HG02571 (cell line): Measurements from ENCODE around the gene CKM.
"Not testable (repeated sequence)": the region's sequence is repeated elsewhere in the genome, so short reads cannot be mapped to it uniquely, and the experiment has no call there.

Source experiments
- ATAC-seq: cut with Tn5 transposase; IDR thresholded peaks from one replicate; pipeline ENCODE4 v1.9.1; 2021; ENCODE audit warnings: mild to moderate bottlenecking, moderate library complexity; ENCODE audit not compliant: unreplicated experiment

The CKM gene

DNA sequence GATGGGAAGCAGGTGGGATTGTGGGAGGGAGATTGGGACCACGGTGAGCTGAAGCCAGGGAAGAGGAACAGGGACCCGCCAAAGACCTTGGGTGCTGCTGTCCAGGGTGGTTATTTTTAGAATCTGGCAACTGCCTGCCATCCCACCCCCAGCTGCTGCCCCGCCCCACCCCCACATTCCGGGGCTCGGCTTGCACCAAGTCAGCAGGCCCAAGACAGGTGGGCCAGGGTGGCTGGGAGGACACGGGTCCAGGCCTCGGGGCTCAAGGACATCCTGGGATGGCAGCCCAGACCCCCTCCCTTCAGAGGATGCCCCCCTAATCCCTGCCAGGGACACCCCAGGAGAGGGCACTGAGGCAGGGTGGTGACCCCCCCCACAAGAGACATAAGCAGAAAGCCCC, 827 bp downstream of the CKM start:
- no peak for ATAC-seq

DNA sequence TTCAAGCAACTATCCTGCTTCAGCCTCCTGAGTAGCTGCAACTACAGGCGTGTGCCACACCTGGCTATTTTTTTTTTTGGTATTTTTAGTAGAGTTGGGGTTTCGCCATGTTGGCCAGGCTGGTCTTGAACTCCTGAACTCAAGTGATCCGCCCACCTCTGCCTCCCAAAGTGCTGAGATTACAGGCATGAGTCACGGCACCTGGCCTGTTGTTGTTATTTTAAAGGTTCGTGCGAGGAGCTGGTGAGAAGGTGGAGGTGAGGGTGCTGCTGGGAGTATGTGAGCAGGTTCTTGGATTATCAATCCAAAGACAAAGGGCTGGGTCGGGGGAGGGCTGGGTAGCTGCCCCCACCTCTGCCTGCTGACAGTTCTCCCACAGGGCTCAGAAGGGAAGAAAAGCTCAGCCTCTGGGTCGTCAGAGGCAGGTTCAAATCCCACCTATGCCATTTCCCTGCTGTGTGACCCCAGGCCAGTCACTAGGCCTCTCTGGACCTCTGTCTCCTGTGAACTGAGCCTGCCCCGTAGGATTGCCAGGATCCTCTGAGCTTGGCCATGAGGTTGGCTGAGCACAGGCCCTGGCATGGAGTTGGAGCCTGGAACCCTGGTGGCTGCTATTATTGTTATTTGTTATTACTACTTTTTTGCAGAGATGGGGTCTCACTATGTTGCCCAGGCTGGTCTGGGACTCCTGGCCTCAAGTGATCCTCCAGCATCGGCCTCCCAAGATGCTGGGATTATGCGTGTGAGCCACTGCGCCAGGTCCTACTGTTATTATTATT, 1.5 kb downstream of the CKM start:
- no peak for ATAC-seq

DNA sequence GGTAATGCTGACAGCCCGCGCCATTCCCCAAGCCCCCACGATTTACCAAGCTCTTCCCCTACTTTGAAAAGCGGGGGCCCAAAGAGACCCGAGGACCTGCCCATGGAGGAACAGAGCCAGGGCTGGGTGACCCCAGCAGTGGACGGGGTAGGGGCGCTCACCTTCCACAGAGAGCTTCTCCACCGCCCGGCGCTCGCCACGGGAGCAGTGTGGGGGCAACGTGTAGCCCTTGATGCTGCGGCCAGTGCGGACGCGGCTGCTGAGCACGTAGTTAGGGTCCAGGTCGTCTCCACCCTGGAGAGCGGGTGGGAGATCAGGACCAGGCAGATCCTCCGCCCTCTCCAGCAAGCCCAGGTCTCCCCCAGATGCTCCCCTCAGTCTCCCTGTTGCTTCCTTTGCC, 7.4 kb downstream of the CKM start:
- no peak for ATAC-seq

DNA sequence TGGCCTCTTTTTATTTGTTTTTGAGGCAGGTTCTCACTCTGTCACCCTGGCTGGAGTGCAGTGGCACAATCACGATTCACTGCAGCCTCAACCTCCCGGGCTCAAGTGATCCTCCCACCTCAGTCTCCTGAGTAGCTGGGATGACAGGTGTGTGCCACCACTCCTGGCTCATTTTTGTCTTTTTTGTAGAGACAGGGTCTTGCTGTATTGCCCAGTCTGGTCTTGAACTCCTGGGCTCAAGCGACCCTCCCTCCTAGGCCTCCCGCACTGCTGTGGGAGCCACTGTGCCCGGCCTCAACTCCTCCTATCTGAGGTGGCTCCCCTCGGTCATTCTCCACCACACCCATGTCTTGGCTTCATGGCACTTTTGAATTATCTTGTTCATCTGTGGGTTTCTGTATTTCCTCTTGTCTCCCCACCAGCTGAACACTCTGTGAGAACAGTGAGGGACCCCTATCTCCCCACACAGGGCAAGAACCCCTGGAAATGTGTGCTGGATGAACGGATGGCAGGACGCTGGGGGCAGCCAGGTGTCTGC, 7.9 kb downstream of the CKM start:
- ATAC-seq: no peak

DNA sequence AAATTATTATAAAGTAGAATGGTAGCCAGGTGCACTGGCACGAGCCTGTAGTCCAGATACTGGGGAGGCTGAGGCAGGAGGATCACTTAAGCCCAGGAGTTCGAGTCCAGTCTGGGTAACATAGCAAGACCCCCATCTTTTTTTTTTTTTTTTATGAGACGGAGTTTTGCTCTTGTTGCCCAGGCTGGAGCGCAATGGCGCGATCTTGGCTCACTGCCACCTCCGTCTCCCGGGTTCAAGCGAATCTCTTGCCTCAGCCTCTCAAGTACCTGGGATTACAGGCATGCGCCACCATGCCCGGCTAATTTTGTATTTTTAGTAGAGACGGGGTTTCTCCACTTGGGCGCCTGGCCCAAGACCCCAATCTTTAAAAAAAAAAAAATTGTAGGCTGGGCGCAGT, 10.4 kb downstream of the CKM start:
- ATAC-seq: not testable (repeated sequence)

DNA sequence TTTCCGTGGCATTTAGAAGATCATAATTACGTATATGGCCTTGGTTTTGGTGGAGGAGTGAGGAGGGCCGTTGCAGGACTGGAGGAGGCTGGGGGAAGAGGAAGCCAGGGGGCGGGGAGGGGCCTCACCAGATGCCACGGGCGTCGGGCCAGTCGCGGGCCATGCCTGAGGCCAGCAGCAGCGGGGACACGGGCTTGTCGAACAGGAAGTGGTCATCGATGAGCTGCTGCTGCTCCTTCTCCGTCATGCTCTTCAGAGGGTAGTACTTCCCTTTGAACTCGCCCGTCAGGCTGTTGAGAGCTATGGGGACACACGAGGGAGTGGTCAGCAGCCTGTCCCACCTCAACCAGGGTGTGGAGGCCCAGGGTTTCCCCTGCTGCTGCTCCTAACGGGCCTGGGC, 11.1 kb downstream of the CKM start:
- no peak for ATAC-seq

DNA sequence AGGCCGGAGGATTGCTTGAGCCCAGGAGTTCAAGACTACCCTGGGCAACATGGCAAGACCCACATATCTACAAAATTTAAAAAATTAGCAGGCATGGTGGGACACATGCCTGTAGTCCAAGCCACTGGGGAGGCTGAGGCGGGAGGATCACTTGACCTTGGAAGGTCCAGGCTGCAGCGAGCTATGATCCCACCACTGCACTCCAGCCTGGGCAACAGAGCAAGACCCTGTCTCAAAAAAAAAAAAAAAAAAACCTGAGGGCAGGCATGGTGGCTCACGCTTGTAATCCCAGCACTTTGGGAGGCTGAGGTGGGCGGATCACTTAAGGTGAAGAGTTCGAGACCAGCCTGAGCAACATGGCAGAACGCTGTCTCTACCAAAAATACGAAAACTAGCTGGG, 13.4 kb downstream of the CKM start:
- ATAC-seq: not testable (repeated sequence)

DNA sequence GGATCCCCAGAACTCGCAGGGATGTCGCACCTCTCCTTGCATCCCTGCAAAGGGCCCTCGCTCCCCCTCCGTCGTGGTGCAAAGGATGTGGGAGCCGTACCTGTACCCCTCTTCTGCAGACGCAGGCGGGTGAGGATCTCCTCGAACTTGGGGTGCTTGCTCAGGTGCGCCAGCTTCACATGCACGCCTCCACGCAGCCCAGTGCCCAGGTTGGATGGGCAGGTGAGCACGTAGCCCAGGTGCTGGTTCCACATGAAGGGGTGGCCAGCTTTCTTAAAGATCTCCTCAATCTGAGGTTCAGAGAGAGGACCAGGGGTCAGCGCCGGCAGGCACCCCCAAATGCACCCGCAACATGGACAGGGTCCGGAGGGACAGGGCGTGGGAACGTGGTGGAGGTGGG, 15.3 kb downstream of the CKM start:
- no peak for ATAC-seq

DNA sequence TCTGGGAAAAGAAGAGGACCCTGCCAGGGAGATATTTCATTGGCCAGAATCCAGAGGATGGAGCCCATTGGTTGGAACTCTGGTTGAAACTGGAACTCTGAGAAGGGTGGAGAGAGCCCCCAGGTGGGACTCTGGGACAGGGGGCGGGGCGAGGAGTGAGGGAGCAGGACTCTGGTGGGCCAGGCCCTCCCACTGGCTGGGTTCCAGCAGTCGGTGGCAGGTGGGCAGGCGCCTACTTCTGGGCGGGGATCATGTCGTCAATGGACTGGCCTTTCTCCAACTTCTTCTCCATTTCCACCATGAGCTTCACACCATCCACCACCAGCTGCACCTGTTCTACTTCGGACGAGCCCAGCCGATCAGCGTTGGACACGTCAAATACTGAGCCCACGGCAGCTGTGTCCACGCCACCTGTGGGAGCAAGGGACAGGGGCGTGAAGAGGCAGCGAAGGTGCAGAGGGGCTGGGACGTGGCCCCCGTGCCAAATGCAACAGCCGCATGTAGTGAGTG, 16.1 kb downstream of the CKM start:
- no peak for ATAC-seq

DNA sequence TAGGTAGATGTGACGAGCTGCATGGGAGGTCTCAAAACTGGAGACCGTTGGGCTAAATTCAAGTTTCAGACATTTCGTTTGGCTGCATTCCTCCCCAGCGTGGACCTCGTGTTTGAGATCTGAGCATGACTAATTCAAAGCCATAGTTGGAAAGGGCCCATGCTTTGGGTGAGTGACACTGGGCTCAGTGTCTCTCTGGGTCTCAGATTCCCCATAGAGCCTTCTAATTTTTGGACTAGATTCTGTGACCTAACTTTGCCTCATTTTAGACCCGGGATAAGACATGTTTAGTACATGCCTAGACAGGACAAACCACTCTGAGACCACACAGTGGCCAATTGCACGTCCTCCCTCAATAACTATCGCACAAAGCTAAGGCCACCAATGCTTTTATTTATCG, 16.6 kb downstream of the CKM start:
- ATAC-seq: no peak

DNA sequence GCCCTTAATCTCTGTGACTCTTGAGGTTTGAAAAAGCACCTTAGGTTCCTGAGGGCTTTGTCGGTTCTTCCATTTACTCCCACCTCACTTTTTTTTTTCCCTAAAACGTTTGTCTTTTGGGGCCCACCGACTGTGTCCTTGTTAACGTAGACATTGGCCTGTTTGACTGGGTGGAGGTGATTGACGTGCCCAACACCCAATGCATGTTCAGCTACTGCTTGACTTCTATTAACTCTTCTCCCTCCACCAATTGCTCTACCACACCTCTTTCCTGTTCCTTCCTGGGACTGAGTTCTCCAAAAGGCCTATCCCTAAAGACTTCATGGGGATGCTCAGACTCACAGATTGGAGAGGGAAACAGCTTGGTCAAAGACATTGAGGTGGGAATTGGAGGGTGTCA, 17.3 kb downstream of the CKM start:
- no peak for ATAC-seq

DNA sequence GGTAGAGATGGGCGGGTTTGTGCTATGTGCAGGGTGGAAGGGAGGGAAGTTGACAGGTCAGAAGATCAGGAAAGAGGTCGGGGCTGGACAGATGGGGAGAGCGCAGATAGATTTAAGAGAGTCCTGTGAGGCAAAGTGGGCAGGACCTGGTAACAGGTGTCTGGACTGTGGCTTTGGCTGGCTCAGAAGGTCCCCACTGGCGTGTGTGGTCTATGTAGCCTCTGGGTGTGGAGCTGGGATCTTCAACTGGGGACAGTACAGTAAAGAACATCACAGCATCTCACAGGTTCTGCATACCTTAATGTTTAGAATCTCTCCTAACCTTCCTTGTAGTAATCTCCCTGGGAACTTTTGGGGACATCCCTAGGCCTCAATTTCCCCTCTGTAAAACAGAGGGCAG, 17.7 kb downstream of the CKM start:
- ATAC-seq: no peak

DNA sequence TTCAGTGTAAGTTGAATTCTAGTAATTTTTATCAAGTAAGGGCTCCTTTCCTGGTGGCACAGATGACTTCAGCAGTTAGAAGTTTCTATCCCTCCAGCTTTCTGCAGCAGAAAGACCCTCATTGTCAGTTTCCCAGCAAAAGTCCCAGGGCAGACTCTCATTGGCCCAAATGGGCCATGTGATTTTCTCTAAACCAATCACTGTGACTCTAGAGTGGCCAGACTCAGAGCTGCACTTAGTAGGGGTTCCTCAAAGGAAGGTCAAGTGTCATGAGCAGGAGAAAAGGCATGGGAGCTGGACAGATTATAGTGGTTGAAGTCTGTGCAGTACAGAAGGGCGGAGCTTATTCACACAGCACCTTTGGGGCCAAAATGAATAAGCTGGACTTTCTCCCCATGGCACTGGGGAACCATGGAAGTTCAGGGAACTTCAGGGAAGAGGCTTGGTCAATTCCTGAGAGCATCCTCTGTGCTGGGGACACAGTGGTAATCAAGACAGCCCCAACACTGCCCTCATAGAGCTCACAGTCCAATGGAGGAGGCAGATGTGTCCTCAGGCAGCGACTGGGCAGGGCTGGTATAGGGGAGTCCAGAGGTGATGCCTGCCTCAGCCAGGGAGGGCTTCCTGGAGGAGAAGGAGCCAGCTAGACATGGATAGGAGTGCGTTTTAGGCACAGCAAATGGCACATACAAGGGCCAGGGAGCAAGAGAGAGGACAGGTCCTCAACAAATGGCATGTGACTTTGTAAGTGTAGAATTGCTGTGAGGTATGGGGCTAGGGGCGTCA, 18.3 kb downstream of the CKM start:
- no peak for ATAC-seq

DNA sequence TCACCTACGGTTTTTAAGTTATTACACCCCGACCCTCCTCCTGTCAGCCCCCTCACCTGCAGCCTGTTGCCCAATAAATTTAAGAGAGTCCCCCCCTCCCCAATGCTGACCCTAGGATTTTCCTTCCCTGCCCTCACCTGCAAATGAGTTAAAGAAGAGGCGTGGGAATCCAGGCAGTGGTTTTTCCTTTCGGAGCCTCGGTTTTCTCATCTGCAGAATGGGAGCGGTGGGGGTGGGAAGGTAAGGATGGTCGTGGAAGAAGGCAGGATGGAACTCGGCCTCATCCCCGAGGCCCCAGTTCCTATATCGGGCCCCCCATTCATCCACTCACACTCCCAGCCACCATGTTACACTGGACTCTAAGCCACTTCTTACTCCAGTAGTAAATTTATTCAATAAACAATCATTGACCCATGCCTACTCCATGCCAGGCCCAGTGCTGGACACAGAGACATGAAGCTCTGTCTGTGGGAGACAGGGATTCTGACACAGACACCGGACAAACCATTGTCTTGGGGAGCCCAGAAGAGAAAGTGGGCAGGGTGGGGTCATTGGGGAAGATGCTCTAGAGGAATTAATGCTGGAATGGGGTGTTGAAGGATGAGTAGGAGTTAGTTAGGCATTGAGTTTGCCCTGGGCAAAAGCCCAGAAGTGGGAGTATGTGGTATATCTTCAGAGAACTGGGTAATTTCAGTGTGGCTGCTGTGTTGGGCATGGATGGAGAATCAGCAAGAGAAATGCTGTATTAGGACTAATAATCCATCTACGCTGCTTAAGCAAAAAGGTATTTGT, 19.2 kb downstream of the CKM start:
- ATAC-seq: no peak

DNA sequence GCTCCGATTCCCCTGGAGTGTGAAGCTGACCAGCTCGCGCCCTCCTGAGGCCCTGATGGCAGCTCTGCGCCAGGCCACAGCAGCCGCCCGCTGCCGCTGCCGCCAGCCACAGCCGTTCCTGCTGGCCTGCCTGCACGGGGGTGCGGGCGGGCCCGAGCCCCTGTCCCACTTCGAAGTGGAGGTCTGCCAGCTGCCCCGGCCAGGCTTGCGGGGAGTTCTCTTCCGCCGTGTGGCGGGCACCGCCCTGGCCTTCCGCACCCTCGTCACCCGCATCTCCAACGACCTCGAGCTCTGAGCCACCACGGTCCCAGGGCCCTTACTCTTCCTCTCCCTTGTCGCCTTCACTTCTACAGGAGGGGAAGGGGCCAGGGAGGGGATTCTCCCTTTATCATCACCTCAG, 20.3 kb downstream of the CKM start:
- ATAC-seq: no peak

DNA sequence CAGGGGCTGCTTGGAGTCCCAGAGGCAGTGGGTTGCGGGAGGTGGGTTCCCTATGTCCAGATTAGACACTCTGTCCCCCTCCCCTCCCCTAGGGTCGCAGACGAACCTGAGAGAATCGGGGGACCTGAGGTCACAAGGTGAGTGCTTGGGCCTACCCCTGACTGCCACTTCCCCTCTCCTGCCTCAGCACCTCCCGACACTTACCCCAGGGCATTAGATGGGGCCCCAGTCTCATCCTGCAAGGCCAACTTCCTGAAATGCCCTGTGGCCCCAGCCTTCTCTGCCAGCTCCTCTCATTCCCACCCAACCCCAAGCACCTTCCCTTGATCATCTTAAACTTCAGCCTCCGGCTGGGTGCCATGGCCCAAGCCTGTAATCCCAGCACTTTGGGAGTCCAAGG, 23.0 kb downstream of the CKM start:
- no peak for ATAC-seq

DNA sequence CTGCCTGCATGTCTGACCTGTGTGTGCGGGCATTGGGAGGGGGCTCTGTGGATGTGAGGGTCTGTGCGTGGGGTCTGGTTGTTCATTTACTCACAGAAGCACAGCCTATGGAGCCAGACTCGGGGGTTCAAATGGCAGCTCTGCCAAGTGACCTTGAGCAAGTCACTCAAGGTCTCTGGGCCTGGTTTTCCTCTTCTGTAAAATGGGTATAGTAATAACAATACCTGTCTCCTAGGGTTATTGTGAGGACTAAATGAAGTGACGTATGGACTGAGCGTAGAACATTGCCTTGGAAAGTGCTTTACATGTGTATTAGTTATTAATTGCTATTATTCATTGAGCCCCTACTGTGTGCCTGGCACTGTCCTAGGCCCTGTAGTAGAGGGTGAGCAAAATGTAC, 24.4 kb downstream of the CKM start:
- no peak for ATAC-seq

DNA sequence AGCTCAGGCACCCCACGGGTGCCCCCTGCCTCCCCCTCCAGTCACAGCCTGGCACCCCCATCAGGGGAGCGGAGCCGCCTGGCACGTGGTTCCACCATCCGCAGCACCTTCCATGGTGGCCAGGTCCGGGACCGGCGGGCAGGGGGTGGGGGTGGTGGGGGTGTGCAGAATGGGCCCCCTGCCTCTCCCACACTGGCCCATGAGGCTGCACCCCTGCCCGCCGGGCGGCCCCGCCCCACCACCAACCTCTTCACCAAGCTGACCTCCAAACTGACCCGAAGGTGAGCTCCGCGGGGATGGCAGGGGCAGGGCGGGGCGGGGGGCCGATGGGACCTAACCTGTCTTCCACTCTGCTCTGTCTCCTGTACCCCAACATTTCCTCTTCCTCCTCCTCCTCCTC, 25.0 kb downstream of the CKM start:
- no peak for ATAC-seq

DNA sequence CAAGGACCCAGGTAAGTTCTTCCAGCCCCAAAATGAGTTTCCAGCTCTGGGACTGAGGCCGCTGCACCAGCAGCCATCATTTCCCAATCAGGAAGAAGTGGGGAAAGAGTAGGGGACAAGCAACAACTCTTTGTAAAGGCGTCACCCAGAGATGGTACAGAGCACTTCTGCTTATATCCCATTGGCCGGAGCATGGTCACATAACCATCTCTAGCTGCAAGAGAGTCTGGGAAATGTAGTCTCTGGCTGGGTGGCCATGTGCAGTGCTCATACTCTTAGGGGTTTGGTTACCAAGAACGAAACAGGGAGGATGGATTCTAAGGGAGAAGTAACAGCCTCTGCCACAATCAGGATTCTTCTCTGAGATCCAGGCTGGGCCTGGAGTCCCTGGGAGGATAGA, 26.3 kb downstream of the CKM start:
- ATAC-seq: no peak

DNA sequence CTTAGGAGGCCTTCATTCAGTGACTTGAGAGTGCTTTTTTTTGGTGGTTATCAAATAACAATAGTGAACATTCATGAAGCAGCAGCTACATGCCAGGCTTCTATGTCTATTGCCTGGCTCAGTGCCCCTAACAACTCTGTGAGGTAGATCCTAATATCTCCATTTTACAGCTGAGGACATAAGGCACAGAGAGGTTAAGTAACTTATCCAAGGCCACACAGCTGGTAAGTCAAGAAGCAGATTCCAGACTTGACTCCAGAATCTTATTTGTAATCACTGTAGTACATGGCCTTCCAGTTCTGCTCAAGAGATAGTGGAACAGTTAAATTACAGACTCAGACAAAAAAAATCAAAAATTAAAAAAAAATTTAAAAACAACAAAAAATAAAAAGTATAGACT, 26.8 kb downstream of the CKM start:
- ATAC-seq: no peak

DNA sequence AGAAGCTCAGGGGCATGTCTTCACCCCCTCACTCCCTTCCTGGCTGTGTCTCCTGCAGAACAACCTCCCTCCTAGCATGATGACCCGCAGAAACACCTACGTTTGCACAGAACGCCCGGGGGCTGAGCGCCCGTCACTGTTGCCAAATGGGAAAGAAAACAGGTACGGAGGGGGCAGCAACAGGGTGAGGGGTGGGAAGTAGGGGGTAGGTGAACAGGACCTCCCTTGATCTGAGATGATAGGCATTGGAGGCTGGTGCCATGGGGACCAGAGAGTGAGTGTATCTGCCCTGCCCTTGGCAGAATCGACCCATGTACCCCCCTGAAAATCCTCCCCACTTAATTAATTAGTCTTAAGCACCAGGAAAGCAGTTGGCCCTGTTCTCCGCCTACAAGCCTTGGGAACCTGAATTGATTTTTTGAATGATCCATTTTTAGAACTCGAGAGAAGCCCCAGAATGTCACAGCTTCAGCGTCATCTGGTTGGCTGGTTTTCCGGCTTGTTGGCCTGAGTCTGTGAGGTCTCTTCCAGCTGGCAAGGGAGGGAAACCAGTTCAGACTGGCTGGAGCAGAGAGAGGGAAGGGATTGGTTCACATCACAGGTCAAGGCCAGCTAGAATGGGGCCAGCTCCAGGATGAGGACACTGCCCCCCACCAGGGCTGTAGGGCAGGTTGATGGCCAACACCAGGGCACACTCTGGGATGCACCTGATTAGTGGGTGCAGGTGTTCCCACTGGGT, 28.2 kb downstream of the CKM start:
- ATAC-seq: no peak
